HG03520 (cell line): ENCODE results near the gene KLHDC4.
"Not testable (repeated sequence)": the region's sequence is repeated elsewhere in the genome, so short reads cannot be mapped to it uniquely, and the experiment has no call there.

Experiments used
- ATAC-seq: cut with Tn5 transposase; IDR thresholded peaks from one replicate; pipeline ENCODE4 v1.9.1; 2021; ENCODE audit warnings: mild to moderate bottlenecking, moderate library complexity; ENCODE audit not compliant: unreplicated experiment

The KLHDC4 gene

DNA sequence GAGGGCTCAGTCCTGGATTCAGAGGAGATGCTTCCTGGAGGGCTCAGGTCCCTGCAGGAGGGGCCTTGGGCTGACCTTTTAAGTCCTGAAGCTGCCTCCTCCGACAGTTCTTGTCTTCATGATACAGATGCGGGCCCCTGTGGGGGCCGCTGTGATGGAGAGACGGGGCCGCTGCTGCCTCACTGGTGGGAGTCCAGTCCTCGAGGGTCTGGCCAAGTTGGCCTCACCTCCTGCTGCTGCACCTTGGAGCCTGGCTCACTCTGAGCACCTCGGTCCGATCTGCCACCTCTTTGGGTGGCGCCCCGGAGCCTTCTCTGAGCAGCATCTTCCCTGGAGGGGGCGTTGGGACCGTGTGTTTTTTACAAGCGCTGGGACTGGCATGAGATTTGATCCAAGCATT, 79.1 kb downstream of the KLHDC4 start:
- no peak for ATAC-seq

DNA sequence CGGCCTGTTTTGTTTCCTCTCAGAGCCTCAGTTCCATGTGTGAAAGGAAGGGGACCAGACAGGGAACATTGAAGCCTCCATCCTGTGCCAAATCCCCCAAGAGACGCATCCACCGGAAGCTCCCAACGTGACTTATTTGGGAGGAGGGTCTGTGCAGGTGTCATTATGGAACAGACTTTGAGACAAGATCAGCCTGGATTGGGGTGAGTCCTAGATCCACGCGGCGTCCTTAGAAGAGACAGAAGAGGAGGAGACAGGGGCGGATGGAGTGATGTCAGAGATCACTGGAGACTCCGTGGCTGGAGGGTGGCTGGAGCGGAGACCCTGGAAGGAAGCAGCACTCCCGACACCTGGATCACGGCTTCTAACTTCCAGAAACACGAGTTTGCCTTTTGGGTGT, 80.0 kb downstream of the KLHDC4 start:
- ATAC-seq, result no peak

DNA sequence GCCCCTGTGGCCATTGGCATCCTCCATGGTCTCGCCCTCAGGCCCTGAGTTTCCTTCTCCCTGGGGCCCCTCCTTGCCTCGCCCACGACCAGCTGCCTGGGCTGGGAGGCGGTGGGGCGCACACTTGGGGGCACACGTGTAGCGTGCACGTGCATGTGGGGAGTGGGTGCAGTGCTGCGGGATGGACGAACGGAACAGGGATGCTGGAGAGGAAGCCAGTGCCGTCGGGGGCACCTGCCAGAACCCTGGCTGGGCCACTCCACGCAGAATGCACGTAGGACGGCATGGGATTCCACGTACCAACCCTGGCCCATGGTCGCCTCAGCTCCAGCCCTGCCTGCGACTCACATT, 80.4 kb downstream of the KLHDC4 start:
- ATAC-seq, result no peak

DNA sequence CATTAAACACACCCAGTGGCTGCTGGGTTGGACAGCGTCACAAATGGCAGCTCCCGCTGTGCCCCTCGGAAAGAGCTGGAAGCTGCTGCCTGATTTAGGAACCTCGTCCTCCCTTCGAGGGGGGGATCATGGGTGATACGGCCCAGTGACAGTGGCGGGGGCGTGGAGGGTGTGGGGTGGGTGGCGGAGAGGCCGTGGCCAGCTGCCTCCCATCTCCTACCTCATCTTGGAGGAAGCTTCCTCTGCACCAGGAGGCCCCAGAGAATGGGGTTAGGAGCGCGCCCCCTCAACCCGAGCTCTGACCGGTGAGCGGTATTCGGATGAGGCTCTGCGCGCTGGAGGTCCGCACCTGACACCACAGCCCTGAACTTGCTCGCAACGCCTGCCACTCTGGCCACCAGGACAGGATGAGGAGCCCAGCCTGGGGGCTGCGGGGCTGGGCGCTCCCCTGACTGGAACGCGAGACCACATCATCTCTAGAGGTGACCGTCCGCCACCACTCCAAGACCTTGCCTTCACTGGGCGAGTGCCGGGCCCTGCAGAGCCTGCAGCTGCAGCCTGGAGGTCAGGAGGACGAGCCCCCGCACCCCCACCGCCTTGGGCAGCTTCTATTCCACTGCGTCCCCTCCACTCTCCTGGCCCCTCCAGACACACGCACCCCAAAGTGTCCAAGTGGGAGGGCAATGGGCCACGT, 80.9 kb downstream of the KLHDC4 start:
- no peak for ATAC-seq

DNA sequence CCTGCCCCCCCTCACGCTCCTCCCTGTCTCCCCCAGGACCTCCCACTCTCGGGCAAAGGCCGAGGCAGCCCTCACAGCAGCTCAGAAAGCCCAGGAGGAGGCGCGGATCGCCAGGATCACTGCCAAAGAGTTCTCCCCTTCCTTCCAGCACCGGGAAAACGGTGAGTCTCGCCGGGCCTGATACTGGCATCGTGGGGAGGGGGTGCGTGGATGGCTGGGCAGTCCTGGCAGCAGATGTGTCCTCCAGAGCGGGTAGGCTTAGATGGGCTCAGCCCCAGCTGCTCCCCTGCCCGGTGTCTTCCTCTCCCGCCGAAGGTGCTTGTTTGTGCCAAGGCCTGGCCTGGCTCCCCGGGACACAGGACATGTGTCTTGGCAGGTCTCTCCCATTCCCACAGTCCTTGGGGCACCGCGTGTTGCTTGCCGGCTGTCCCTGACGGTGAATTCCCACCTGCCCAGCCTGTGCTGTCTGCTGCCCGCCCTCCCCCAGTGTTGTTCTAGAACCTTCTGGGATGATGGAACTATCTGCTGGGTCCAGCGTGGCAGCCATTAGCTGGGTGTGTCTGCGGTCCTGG, 81.6 kb downstream of the KLHDC4 start:
- no peak for ATAC-seq

DNA sequence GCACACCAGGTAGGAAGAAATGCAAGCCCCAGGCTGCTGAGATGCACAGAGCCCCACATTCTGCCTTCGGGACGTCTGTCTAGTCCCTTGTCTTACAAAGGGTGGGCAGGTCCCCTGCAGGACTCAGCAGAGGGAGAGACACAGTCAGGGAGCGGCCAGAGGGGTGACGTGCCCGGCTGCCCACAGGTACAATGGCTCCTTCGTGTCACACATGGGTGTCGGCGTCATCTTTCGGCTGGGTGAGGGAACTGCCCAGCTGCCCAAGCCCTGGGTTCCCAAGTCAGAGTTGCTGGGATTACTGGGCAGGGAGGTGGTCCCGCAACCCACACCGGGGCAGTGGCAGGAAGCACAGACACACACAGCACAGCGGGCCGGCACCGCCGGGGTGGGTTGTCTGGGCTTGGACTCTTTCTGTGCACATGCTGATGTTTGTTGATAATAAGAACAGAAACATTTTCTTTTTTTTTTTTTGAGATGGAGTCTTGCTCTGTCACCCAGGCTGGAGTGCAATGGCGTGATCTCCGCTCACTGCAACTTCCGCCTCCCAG, 82.9 kb downstream of the KLHDC4 start:
- no peak for ATAC-seq

DNA sequence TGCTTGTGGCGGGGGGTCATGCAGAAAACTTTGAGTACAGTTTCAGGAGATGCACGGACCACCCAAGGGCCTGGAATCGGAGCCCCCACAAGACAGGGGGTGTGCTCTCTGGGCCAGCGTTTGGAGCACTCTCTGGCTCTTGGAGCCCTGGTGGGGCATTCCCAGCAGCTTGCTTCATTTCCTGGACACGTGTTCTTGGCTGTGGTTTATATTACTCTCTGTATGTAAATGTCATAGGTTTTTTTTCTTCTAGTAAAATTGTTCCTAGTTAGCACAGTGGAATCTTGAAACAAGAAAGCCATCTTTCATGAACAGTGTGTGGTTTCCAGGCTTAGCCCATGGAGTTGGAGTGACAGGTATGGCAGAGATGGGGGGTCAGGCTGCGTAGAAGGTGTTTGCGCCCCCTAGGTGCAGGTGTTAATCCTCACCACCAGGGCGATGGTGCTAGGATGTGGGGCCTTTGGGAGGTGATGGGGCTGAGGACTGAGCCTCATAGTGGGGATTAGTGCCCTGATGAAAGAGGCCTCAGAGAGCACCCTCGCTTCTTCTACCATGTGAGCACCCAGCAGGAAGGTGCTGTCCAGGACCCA, 83.7 kb downstream of the KLHDC4 start:
- ATAC-seq, result no peak

DNA sequence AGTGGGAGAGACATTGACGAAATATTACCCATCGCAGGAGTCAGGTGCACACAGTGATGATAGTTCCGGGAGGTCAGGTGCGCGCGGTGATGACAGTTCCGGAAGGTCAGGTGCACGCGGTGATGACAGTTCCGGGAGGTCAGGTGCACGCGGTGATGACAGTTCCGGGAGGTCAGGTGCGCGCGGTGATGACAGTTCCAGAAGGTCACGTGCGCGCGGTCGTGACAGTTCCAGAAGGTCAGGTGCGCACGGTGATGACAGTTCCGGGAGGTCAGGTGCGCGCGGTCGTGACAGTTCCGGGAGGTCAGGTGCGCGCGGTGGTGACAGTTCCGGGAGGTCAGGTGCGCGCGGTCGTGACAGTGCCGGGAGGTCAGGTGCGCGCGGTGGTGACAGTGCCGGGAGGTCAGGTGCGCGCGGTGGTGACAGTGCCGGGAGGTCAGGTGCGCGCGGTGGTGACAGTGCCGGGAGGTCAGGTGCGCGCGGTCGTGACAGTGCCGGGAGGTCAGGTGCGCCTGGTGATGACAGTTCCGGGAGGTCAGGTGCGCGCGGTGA, 84.7 kb downstream of the KLHDC4 start:
- ATAC-seq, result not testable (repeated sequence)

DNA sequence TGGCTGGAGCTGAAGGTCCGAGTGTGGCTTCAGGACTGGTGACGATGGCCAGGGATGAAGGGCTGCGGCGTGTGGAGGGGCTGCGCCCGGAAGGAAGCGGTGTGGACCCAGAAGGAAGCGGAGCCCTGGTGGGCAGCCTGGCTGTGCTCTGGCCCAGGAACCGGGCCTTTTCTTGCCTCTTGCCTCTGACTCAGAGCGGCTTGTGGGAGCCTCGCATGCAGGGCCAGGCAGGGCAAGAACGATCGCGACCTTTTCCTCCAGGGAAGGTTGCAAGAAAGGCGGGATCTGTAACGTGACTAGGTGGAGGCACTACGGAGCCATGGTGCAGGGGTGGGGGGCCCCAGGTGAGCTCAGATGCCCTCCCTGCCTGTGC, 85.5 kb downstream of the KLHDC4 start:
- ATAC-seq, result no peak

DNA sequence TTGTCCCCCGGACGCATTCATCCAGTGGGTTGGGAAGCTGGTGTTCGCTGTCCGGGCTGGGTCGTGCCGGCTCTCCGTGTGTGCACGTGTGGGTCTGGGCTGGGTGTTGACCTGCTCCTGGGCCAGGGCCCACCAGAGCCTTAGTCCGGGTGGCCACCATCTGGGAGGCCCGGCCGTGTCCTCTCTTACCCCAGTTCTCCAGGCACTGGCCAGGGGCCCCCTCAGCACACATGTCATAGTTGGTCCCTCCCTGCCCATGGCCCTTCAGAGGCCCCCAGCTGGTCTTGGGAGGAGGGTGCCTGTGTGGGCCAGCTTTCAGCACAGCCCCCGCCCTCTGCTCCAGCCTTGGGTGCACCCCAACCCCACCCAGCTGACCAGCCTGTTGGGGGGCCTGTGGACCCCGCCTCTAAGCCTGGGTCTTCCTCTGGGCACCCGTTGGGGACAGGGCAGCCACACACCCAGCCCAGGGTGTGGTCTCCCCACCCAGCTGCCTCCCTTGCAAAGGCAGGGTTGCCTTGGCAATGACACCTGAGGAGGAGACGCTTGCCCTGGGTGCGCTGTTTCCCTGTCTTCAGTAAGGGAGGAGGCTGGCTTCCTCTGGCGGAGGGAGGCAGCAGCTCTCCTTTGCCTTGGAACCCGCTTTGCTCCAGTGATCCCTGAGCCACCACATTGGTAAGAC, 86.1 kb downstream of the KLHDC4 start:
- ATAC-seq, result no peak

DNA sequence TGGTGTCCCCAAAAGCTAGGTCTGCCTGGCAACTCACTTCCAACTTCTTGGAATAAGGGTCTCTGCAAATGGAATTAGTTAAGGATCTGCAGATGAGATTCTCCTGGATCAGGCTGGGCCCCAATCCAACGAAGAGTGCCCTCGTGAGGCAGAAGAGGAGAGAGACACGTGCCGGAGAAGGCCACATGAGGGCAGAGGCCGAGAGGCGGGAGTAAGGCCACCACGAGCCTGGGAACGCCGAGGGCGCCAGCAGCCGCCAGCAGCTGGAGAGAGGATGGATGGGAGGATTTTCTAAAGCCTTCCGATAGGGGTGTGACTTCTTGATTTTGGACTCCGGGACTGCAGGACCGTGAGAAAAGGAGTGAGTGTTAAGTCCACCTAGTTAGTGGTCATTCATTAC, 87.2 kb downstream of the KLHDC4 start:
- ATAC-seq, result no peak

DNA sequence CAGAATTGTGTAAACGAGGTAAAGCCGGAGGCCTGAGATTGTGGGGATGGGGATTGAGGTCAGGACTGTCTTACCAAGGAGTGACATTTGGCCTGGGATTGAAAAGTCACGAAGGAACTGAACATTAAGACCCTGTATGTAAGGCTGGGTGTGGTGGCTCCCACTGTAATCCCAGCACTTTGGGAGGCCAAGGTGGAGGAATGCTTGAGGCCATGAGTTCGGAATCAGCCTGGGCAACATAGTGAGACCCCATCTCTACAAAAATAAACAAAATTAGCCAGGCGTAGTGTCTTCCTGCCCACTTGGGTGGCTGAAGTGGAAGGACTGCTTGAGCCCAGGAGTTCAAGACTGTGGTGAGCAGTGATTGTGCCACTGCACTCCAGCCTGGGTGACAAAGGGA, 88.0 kb downstream of the KLHDC4 start:
- no peak for ATAC-seq

DNA sequence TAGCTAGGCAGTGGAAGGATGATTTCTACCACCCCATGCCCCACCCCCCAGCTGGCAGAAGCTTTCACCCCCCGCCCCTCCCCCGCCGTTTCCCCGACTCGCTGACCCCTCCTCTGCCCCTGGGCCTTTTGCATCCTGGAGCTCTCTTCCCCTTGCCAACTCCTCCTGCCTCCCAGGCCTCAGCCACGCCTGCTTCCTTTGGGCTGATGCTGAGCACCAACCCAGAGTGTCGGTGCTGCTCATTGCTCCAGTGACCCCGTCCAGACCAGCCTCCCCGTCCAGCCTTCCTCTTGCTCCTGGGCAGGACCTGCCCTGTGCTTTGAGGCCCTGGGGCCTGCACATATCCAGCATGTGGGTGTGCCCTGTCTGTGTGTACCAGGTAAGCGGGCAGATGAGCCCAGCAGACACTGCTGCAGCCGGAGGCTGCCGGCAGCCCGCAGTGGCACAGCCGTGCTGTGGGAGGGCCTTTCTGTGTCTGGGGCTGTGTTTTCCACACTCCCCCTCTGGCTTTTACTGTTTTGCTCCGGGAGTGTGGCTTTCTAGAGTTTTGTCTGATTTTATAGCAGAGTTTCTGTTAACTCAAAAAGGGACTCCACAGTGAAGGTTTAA, 90.6 kb downstream of the KLHDC4 start:
- no peak for ATAC-seq

DNA sequence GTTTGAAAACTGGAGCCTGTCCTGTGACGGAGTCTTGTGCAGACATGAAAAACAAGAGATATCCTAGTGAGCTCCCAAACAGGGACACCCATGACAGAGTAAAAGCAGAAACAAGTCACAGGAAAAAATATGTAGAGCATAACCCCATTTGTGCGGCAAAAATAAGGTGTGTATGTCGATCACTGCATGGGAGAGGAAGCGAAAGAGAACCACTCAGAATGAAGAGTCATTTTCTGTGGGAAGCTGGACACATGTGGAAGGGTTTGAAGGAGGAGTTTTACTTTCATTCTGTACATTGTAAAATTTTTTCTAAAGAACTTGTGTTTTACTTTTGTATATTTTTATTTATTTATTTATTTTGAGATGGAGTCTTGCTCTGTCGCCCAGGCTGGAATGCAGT, 91.4 kb downstream of the KLHDC4 start:
- ATAC-seq, result no peak

DNA sequence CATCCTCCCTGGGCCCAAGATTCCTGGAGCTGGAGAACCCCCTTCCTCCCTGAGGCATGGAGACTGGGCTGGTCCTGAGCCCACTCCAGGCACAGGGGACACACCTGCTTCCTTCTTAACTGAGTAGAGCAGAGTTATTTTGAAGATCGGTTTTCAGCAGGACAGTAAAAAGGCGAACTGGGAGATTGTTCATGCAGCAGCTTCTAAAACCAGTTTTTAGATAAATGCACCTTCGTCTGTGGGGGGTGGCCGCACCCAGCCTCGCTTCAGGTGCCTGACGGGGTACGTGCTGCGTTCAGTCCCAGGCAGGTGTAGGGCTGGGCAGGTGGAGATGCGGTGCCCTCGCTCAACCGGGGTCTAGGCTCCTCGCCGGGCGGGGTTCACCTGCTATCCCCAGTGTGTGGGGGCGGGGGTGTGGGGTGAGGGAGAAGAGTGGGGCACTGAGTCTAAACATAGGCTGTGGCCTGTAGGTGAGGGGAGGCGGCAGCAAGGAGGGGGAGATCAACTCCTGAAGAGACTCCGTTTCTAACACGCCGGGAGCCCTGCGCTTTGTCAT, 94.0 kb downstream of the KLHDC4 start:
- ATAC-seq, result no peak

DNA sequence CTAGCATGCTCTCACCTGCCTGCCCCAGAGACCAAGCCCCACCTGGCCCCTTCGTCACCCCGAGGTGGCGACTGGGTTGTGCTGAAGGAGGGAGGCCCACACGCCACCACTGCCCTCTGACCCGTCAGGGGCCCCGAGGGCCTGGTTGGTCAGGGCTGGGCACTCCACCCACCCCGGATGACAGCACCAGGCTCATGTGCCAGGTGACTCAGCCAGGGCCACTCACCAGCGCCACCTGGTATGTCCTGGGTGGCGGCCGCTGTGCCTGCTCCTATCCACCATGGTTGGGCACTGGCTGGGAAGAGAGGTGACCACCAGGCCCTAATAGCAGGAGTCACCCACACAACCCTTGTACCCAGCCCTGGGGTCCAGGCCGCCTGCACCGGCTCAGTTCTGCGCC, 94.6 kb downstream of the KLHDC4 start:
- ATAC-seq, result no peak

DNA sequence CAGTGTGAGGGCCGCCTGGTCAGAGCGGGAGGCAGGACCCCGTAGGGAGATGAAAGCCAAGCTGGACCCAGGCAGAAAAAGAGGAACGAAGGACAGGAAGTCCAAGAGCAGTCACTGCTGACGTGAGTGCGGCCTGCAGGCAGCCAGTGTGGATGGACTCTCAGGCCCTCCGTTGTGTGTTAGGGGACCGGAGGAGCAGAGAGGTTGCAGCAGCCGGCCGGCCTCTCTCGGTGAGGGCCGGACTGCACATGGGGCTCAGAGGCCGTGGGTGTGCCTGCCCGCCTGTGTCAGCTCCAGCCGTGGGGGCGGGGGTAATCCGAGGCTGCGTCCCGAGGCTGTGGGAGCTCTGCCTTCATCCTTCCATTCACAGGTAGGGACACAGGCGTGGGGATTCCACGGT, 96.1 kb downstream of the KLHDC4 start:
- ATAC-seq, result no peak

DNA sequence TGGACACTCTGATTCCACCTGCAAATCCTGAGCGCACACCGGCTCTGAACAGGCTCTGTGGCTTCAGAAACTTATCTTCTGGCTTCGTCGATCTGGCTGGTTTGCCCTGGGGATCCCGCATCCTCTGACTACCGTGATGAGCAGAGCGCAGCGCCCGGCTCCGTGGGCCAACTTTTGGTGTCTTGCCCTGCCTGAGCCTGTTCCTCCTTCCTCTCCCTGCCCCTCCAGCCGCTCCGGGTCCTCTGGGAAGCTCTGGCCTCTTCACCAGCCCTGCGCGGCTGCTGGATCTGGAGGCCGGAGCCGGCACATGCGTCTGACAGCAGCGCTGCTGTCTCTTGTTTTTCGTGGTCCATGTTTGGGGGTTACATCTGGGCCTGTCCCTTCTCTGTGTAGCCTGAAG, 97.8 kb downstream of the KLHDC4 start:
- ATAC-seq, result no peak

DNA sequence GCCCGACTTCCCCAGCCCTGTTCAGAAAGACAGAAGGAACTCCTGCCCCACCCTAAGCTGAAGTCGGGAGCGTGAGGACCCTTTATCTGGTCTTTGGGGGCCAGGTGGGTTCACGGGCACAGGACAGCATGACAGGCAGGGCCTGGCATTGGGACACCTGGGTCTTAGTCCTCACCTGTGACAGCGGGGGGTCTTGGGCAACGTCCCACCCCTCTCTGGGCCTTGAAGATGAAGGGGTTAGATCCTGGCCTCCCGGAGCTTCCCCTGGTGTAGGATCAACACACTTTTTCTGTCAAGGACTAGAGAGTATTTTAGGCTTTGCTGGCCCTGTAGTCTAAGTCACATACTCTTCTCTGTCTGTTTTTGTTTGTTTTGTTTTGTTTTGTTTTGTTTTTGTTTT, 98.3 kb downstream of the KLHDC4 start:
- no peak for ATAC-seq

DNA sequence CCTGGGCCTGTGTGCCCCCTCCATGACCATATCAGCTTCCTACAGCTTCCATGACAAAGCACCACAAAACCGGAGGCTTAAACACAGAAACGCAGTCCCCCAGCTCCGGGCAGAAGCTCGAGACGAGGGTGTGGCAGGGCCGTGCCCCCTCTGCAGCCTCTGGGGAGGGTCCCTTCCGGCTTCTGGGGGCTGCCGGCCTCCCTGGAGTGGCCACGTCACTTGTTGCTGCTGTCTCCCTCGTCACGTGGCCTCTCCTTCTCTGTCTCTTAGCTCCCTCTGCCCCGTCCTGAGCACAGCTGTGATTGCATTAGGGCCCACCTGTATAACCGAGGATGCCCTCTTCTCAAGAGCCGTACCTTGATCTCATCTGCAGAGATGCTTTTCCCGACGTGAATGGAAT, 98.9 kb downstream of the KLHDC4 start:
- no peak for ATAC-seq

DNA sequence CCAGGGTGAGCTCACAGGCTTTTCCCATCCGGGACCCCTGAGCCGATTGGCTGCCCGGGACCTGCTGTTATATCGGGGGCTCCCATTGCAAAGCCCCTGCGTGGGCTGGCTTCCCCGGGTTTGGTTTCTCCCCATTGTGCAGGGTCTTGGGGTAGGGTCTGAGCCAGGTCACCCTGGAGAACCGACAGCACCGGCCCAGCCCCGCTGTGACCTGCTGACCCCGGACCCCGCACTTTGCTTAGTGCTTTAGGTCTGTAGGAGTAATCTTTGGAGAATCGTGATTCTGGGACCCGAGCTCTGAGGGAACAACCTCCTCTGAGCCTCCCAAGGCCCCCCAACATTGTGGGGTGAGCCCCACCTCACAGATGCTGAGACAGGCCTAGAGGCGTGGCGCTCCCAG, 100.6 kb downstream of the KLHDC4 start:
- ATAC-seq, result no peak
